Skeletal muscle satellite cell (primary cell): ENCODE results near the gene PKDREJ.

Experiments
- H3K27me3 ChIP-seq: 2 replicates; pipeline ENCODE4 v1.7.0; 2013; ENCODE audit warnings: low read length; ENCODE audit not compliant: control insufficient read depth, insufficient read depth
- H3K36me3 ChIP-seq: 2 replicates; pipeline ENCODE4 v1.7.0; 2013; ENCODE audit warnings: mild to moderate bottlenecking, control low read depth, low read length; ENCODE audit not compliant: insufficient read depth
- H3K4me1 ChIP-seq: 2 replicates; pipeline ENCODE4 v1.7.0; 2013; ENCODE audit warnings: low read length; ENCODE audit not compliant: control insufficient read depth, insufficient read depth
- H3K4me2 ChIP-seq: 2 replicates; pipeline ENCODE4 v1.7.0; 2013; ENCODE audit warnings: mild to moderate bottlenecking, low read length
- H3K4me3 ChIP-seq: 2 replicates; pipeline ENCODE4 v1.7.0; 2013; ENCODE audit warnings: low read length
- H3K9ac ChIP-seq: 2 replicates; pipeline ENCODE4 v1.7.0; 2013; ENCODE audit warnings: mild to moderate bottlenecking, low read depth, low read length, moderate library complexity
- H3K9me3 ChIP-seq: replicated peaks from 2 replicates; pipeline ENCODE4 v1.7.0; 2013; ENCODE audit warnings: mild to moderate bottlenecking, control low read depth, low read length

PKDREJ gene

GRCh38 chr22:46225631-46226030 is 37.5 kb downstream of the PKDREJ start:
- H3K27me3 ChIP-seq, result no peaks in the 10 kb centered on the region
- H3K9ac ChIP-seq, result no peak overlapping the region
- no peaks in the 10 kb centered on the region for H3K9me3 ChIP-seq
- peaks cover 6% of the 10 kb centered on the region for H3K36me3 ChIP-seq
- H3K4me2 ChIP-seq, result no peak overlapping the region
- no peak overlapping the region for H3K4me3 ChIP-seq
- H3K4me1 ChIP-seq, result no peaks in the 10 kb centered on the region

DNA sequence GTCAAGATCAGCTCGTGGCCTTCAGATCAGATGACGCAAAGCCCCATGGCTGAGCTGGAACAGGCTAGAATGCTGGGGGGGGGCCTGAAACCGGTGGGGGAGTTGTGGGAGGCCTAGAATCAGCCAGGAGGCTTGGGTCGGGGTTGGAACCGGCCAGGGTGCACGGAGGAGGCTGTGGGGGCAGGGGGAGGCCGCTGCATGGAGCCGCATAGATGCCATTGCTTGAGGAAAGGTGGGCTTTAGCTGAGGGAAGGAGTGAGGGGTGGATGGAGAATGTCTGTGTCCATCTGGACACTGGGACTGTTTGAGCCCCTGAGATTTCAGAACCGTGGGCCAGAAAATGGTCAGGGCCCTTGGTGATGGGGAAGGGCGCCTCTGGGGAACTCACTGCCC is 38.2 kb downstream of the PKDREJ start:
- Histone ChIP-seq H3K4me2 (no peak overlapping the region), H3K36me3 (peaks cover 6% of the 10 kb centered on the region), H3K27me3 (no peaks in the 10 kb centered on the region), H3K9ac (no peak overlapping the region), H3K4me3 (no peak overlapping the region), H3K9me3 (no peaks in the 10 kb centered on the region), H3K4me1 (no peaks in the 10 kb centered on the region)

- peaks cover 6% of the 10 kb centered on the region for H3K36me3 ChIP-seq
- H3K9me3 ChIP-seq, result no peaks in the 10 kb centered on the region
- no peak overlapping the region for H3K9ac ChIP-seq
- H3K4me3 ChIP-seq, result no peak overlapping the region
- no peak overlapping the region for H3K4me2 ChIP-seq
- no peaks in the 10 kb centered on the region for H3K27me3 ChIP-seq
- no peaks in the 10 kb centered on the region for H3K4me1 ChIP-seq
Observed at GRCh38 chr22:46224044-46224897, 38.9 kb downstream of the PKDREJ start.

- Histone ChIP-seq H3K9ac (no peak overlapping the region), H3K27me3 (no peaks in the 10 kb centered on the region), H3K36me3 (peaks cover 17% of the 10 kb centered on the region), H3K4me1 (no peaks in the 10 kb centered on the region), H3K4me2 (no peak overlapping the region), H3K9me3 (no peaks in the 10 kb centered on the region), H3K4me3 (no peak overlapping the region)
Observed at GRCh38 chr22:46220921-46221320, 42.2 kb downstream of the PKDREJ start.

DNA sequence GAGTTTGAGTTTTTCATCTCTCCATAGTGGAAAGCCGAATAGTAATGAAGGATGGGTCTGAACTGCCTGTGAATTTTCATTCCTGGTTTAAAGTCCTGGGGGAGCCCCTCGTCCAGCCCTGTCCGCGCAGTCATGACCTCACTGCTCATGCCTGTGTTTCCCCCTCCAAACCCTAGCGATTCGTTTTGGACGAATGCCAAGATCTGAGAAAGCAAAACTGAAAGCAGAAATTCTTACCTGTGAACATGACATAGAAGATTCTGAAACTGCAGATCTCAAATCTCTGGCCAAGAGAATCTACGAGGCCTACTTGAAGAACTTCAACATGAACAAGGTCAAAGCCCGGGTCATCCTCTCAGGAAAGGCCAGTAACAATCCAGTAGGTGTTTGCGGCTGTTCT is 43.5 kb downstream of the PKDREJ start:
- Histone ChIP-seq H3K4me1 (no peaks in the 10 kb centered on the region), H3K9me3 (no peaks in the 10 kb centered on the region), H3K36me3 (peaks cover 14% of the 10 kb centered on the region), H3K4me3 (no peak overlapping the region), H3K4me2 (no peak overlapping the region), H3K9ac (no peak overlapping the region), H3K27me3 (no peaks in the 10 kb centered on the region)

DNA sequence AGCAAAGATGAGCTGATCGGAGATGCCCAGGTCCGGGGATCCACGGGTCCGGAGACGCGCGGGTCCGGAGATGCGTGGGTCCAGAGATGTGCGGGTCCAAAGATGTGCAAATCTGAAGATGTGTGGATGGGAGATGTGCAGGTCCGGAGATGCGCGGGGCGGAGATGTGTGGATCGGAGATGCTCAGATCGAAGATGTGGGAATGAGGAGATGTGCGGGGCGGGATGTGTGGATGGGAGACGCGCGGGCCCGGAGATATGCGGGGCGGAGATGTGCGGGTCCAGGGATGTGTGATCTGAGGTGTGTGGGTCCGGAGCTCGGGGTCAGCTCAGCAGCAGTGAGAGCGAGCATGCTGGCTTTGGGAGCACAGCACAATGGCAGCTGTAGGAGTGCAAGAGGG is 48.5 kb downstream of the PKDREJ start:
- Histone ChIP-seq H3K4me3 (no peak overlapping the region), H3K9ac (no peak overlapping the region), H3K4me1 (no peaks in the 10 kb centered on the region), H3K4me2 (no peak overlapping the region), H3K27me3 (no peaks in the 10 kb centered on the region), H3K36me3 (peaks cover 20% of the 10 kb centered on the region), H3K9me3 (no peaks in the 10 kb centered on the region)

- peaks cover 18% of the 10 kb centered on the region for H3K36me3 ChIP-seq
- H3K9ac ChIP-seq, result no peak overlapping the region
- H3K27me3 ChIP-seq, result no peaks in the 10 kb centered on the region
Observed at GRCh38 chr22:46214149-46214548, 49.0 kb downstream of the PKDREJ start.

DNA sequence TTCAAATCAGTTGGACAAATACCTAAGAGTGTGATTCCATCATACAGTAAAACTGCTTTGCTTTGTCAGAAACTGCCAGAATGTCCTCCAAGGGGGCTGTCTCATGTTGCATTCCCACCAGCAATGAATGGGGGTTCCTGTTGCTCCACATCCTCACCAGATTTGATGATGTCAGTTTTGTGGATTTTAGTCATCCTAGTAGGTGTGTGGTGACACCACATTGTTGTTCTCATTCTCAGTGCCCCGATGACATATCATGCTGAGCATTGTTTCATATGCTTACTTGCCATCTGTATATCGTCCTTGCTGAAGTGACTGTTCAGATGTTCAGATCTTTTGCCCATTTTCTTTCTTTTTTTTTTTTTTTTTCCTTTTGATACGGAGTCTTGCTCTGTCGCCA is 50.1 kb downstream of the PKDREJ start:
- no peaks in the 10 kb centered on the region for H3K9me3 ChIP-seq
- no peak overlapping the region for H3K9ac ChIP-seq
- H3K4me2 ChIP-seq, result no peak overlapping the region
- no peaks in the 10 kb centered on the region for H3K4me1 ChIP-seq
- H3K4me3 ChIP-seq, result no peak overlapping the region
- no peaks in the 10 kb centered on the region for H3K27me3 ChIP-seq
- peaks cover 22% of the 10 kb centered on the region for H3K36me3 ChIP-seq

More at GRCh38 chr22:46214149-46214548, 49.0 kb downstream of the PKDREJ start:
- no peak overlapping the region for H3K4me3 ChIP-seq
- H3K9me3 ChIP-seq, result no peaks in the 10 kb centered on the region
- H3K4me1 ChIP-seq, result no peaks in the 10 kb centered on the region
- no peak overlapping the region for H3K4me2 ChIP-seq

DNA sequence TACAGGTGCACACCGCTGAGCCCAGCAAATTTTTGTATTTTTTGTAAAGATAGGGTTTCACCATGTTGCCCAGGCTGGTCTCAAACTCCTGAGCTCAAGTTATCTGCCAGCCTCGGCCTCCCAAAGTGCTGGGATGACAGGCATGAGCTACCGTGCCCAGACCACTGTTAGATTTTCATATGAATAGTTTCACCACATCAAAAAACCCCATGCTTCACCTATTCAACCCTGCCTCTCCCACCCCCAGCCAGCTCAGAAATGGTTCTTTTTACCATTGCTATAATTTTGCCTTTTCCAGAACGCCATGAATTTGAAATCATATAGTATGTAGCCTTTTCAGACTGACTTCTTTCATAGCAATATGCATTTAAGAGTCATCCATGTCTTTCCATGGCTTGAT is 50.9 kb downstream of the PKDREJ start:
- Histone ChIP-seq H3K9me3 (no peaks in the 10 kb centered on the region), H3K27me3 (no peaks in the 10 kb centered on the region), H3K36me3 (peaks cover 22% of the 10 kb centered on the region), H3K4me2 (no peak overlapping the region), H3K9ac (no peak overlapping the region), H3K4me3 (no peak overlapping the region), H3K4me1 (no peaks in the 10 kb centered on the region)

DNA sequence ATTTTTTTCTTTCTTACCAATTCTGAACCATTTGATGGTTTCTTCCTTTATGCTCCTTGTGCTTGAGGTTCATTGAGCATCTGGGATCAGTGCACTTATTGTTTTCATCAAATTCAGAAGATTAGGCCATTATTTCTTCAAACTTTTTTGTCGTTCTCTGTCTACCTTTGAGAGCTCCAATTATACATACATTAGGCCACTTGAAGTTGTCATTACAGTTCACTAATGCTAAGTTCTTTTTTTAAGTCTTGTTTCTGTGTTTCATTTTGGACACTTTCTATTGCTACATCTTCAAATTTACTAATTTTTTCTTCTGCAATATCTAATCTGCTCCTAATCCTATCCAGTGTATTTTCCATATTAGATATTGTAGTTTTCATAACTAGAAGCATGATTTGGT is 53.9 kb downstream of the PKDREJ start:
- H3K27me3 ChIP-seq, result no peaks in the 10 kb centered on the region
- no peak overlapping the region for H3K9ac ChIP-seq
- H3K4me1 ChIP-seq, result no peaks in the 10 kb centered on the region
- peaks cover 16% of the 10 kb centered on the region for H3K36me3 ChIP-seq
- no peak overlapping the region for H3K4me3 ChIP-seq
- no peak overlapping the region for H3K4me2 ChIP-seq
- no peaks in the 10 kb centered on the region for H3K9me3 ChIP-seq
